Measurements from ENCODE around the gene PRPF40A.
"Not testable (repeated sequence)": the region's sequence is repeated elsewhere in the genome, so short reads cannot be mapped to it uniquely, and the experiment has no call there.

PRPF40A gene

DNA sequence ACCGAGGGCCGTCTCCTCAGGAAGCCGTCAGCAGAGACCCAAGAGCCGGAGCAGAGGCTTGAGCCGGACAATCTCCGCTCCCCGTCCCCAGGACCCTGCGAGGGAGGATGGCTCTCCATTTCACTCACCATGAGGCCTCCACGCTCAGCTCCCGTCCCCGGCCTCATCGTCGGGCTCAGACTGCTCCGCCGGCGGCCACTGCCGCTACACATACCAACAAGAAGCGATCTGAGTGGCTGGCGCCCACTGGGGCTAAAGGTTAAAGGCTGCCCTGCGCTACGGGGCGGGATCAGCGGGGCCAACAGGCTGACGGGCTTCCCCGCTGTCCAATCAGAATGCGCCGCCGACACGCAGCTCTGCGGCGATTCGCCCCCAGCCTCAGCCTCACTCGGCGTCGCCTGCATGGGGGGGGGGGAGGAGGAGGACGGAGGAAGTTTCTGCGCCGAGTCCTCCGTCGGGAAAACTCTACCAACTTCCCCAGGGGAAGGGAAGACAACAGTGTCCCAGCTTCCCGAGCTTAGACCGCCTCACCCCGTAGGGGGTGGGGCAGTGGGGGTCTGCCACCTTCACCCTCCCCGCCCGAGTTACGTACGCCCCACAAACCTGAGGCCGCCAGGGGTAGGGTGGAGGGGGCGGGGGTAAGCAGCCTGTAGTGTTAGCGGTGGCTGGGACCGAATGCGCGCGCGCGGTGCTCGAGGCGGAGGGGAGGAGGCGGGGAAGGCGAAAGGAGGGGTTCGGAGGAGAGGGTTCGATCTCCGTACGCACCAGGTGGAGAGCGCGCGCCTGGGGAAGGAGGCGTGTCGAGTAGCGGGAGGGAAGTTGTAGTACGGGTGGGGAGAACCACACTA is at the start of gene PRPF40A:
TSS of gene PRPF40A (minus strand) at position 234 of the 848 bp plus-strand sequence. CDS start at position 212, 22 bp downstream.
- DNase-seq = peak; percentile 92 to 98

- DNase-seq = no peak
Observed at GRCh38 chr2:152766928-152767327, 49.7 kb upstream of the PRPF40A start.

DNA sequence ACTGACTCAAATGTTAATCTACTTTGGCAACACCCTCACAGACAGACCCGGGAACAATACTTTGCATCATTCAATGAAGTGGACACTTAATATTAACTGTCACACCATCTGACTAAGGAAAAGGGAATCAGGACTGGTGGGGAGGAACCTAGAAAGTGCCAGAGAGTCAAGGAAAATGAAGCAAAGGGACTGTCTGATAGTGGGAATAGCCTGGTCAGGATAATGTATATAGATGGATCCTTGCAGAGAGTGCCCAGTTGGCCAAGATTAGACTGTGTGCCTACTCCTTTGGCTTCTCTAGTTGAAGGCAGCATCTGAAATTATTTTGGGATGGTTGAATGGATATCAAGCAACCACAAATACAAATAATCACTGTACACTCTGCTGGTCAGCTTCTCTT is 46.4 kb upstream of the PRPF40A start:
- DNase-seq = no peak

DNA sequence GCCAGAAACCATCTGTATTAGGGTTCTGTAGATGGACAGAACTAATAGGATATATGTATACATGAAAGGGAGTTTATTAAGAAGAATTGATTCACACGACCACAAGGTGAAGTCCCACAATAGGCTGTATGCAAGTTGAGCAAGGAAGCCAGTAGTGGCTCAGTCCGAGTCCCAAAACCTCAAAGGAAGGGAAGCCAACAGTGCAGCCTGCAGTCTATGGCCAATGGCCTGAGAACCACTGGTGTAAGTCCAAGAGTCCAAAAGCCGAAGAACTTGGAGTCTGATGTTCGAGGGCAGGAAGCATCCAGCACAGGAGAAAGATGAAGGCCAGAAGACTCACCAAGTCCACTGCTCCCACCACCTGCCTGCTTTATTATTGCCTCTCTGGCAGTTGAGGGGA is 45.9 kb upstream of the PRPF40A start:
- DNase-seq = not testable (repeated sequence)

DNA sequence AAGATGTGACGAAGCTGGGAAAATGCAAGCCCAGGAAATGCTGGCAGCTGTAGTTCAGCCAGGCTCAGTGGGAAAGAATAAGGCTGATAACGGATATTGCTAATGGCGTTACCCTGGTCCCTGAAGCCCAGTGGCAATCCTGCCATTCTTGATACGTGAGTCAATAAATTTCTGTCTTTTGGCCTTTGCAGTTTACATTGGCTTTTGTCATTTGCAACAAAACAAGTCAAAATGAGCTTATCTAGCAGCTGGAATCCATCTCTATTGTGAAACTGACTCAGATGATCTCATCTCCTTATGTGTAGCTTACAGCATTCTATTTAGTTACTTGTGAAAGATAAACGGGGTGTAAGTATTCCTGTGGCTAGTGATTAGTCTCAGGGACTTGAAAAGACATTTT is 44.9 kb upstream of the PRPF40A start:
- no peak for DNase-seq

DNA sequence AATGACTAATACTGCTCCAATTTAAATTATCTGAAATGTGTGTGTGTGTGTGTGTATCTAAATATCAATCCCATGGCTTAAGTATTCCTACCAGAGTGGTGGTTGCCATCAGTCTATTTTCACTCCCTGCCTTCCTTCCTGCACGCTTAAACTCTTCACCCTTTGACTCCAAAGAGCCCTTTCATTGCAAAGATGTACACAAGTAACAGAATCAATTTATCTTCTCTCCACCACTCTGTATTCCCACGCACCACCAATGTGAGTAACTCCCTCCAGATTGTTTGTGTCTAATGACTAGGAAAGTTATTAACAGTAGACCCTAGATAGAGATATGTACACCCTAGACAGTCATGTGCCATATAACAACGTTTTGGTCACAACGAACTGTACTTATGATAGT is 44.0 kb upstream of the PRPF40A start:
- DNase-seq = no peak

- DNase-seq = no peak
Observed at GRCh38 chr2:152759290-152760072, 42.2 kb upstream of the PRPF40A start.

DNA sequence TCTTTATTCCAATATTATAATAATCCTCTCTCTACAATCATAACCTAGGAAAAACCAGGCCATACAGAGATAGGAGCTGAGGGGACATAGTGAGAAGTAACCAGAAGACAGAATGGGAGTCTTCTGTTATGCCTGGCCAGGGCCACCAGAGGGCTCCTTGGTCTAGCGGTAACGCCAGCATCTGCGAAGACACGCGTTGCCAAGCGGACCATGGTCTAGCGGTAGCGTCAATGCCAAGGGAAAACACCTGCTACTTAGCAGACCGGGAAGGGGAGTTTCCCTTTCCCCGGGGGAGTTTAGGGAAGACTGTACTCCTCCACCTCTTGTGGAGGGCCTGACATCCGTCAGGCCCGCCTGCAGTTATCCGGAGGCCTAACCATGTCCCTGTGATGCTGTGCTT is 37.8 kb upstream of the PRPF40A start:
- DNase-seq = peak in 1 of 2 experiments; percentile 3

DNA sequence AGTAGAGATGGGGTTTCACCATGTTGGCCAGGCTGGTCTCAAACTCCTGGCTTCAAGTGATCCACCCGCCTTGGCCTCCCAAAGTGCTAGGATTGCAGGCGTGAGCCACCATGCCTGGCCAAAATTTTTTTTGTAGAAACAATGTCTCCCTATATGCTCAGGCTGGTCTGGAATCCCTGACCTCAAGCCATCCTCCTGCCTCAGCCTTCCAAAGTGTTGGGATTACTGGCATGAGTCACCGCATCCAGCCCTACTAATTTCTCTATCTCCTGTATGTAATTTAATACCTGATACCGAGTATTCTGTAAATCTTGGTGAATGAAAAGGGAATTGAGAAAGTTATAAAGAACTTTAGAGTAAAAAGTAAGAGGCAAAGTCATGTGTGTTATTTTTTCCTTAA is 30.5 kb upstream of the PRPF40A start:
- not testable (repeated sequence) for DNase-seq

DNA sequence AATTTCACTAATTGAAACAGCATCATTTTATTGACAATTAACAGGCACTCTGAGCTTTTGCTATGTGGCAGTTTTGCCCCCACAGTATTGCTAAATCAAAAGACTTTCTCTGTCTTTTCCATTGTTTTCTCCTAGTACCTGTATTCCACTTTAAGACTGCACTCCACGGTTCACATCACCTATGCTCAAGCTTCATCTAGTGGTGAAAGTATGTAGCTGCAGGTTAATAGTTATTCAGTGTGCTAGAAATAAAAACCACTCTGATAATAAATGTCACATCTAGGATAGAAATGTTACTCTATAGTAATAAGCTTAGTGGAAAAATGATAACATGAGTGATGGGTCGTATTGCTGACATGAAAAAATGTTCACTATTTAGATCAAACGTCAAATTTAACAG is 25.7 kb upstream of the PRPF40A start:
- peak in 1 of 2 experiments; percentile 8 for DNase-seq

DNA sequence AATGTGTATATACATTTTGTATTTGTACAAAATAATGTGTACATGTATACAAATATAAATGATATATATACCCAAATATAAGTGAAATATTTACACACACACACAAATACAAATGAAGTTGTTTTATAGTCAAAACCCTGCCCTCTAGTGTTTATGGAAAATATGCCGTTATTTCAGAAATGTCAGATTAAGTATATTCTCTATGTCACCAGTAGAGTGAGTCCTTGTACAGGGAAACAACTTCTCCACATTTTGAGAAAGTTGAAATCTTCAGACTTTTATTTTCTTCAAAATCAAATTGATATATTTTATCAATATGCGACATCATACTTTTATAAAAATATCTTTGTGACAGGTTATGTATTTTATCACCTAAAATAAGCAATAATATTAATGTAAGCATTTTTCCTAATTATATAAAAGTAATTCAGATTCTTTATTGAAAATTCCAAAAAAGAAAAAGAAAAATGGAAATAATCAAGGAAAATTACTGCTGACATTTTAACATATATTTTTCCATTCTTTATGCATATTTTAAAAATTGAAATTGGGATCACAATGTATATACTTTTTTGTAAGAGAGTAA is 23.6 kb upstream of the PRPF40A start:
- DNase-seq = peak; percentile 37 to 70

- DNase-seq = not testable (repeated sequence)
Observed at GRCh38 chr2:152739705-152740104, 22.4 kb upstream of the PRPF40A start.

DNA sequence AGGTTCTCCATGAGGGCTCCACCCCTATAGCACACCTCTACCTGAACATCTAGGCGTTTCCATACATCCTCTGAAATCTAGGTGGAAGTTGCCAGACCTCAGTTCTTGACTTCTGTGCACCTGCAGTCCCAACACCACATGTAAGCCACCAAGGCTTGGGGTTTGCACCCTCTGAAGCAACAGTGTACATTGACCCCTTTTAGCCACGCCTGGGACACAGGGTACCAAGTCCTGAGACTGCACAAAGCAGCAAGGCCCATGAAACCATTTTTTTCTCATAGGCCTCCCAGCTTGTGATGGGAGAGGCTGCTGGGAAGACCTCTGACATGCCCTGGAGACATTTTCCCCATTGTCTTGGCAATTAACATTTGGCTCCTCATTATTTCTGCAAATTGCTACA is 21.2 kb upstream of the PRPF40A start:
- DNase-seq = no peak

GRCh38 chr2:152737509-152737908 is 20.2 kb upstream of the PRPF40A start:
- not testable (repeated sequence) for DNase-seq

GRCh38 chr2:152730591-152731333 is 13.5 kb upstream of the PRPF40A start:
- DNase-seq = no peak

- DNase-seq = no peak
Observed at GRCh38 chr2:152729844-152730243, 12.6 kb upstream of the PRPF40A start.

DNA sequence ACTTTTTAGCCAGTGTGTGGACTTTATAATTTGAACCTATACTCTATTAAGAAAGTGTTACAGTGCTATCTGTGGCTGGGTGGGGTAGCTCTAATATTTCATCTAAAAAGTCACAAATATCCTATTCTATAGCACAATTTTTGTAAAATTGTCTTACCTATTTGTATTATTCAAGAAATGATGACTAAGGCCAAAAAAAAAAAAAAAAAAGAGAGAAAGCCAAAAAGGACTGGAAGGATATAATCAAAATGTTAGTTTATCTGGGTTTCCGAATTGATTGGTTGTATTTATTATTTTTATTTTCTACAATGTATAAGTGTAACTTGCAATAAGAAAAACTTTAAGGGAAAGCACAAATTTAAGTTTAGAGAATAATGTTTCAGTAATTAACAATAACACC is 6.7 kb upstream of the PRPF40A start:
- DNase-seq = no peak

GRCh38 chr2:152722639-152723038 is 5.4 kb upstream of the PRPF40A start:
- DNase-seq = not testable (repeated sequence)

DNA sequence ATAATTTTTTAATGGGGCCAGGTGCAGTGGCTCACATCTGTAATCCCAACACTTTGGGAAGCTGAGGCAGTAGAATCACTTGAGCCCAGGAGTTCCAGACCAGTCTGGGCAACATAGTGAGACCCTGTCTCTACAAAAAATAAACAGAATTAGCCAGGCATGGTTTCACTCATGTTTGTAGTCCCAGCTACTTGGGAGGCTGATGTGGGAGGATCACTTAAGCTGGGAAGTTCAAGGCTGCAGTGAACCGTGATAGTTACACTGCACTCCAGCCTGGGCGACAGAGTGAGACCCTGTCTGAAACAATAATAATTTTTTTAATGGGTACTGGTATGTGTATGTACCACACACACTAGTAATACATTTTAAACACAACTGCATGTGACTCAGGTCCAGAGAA is 3.5 kb upstream of the PRPF40A start:
- DNase-seq = no peak

GRCh38 chr2:152718909-152719645 is 1.8 kb upstream of the PRPF40A start:
- DNase-seq = peak; percentile 45 to 68

DNA sequence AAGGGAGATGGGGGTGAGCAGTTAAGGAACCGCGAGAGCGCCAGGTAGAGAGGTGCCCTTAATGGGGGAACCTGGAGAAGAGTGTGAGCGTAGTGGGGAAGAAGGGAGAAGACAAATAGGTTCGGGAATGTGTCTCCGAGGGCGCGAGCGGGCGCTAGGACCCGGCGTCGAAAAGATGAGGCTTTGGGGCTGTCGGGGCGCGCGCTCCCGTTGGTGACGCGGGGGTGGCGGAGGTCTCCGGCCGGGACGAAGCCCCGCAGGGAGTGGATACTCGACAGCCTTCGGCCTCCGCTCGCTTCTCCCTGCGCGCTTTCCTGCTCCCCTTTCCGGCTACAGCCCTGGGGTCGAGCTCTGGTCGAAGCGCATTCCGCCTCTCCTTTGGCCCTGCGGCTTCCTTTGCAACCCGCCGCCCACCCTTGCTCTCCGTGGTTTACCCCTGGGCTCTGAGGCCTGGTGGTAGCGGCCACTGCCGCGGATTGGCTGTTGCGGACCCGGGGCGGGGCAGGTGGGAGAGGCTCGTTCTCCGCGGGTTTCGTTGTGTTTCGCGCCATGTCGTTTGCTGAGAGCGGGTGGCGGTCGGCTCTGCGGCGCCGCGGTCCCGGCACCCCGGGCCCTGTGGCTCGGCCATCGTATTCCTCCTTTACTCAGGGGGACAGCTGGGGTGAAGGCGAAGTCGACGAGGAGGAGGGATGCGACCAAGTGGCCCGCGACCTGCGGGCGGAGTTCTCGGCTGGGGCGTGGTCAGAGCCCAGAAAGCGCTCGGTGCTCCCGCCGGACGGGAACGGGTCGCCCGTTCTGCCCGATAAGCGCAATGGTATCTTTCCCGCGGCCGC is 1.0 kb upstream of the PRPF40A start, which contains the start of gene ARL6IP6:
TSS of gene ARL6IP6 (plus strand) at position 545 of the 833 bp plus-strand sequence. CDS start at position 550, 5 bp downstream.
- DNase-seq = peak; percentile 92

Measured in NCI-H446 (cell line).